K562 (cell line): Measurements from ENCODE around the gene CCR6. TPM values are rescaled to one million over a fixed set of nuclear protein-coding genes. Genes with fewer than 3 reads are reported as not detected.

Experiments used
- AFF1 ChIP-seq, 2 experiments: fragments of 450-650 bp; IDR thresholded peaks; 2 replicates each; pipeline ENCODE4 v1.6.1; 2018; ENCODE audit warnings: mild to moderate bottlenecking in 2 of 2, low read depth in 1 of 2; ENCODE audit not compliant: partially characterized antibody in 2 of 2
- CBX5 ChIP-seq: IDR thresholded peaks from 2 replicates; pipeline ENCODE4 v1.6.1; 2014; ENCODE audit warnings: low read depth, borderline replicate concordance
- DDX20 ChIP-seq: fragments of 450-650 bp; IDR thresholded peaks from 2 replicates; pipeline ENCODE4 v1.6.1; 2016; ENCODE audit warnings: missing genetic modification characterization, low read depth, mild to moderate bottlenecking, missing compliant biosample characterization, moderate library complexity
- FIP1L1 ChIP-seq: fragments of 200-400 bp; formaldehyde crosslinking; IDR thresholded peaks from 2 replicates; pipeline ENCODE4 v1.6.1; 2018; ENCODE audit warnings: mild to moderate bottlenecking, low read depth, low read length; ENCODE audit not compliant: poor library complexity, severe bottlenecking
- FOXA3 ChIP-seq, 2 experiments: fragments of 450-650 bp in 1 of 2; sonication (generic) in 1 of 2; formaldehyde crosslinking; IDR thresholded peaks in 1 of 2; conservative IDR thresholded peaks in 1 of 2; 2 replicates each; pipeline versions ENCODE4 v1.4.0 to v1.8.0; 2020 to 2022; ENCODE audit warnings: mild to moderate bottlenecking in 2 of 2, missing genetic modification reagents in 1 of 2
- HDGF ChIP-seq: fragments of 450-650 bp; IDR thresholded peaks from 2 replicates; pipeline ENCODE4 v1.6.1; 2016
- LCOR ChIP-seq: sonication (generic); formaldehyde crosslinking; IDR thresholded peaks from 2 replicates; pipeline ENCODE4 v1.8.0; 2022; ENCODE audit warnings: mild to moderate bottlenecking, missing genetic modification reagents
- NFIC ChIP-seq: fragments of 450-650 bp; IDR thresholded peaks from 2 replicates; pipeline ENCODE4 v1.6.1; 2017; ENCODE audit warnings: mild to moderate bottlenecking, inconsistent platforms
- STAT5B ChIP-seq: fragments of 250-450 bp; sonication (Bioruptor Pico); IDR thresholded peaks from 2 replicates; pipeline ENCODE4 v1.8.0; 2021; ENCODE audit warnings: mild to moderate bottlenecking, inconsistent platforms
- TCF15 ChIP-seq: fragments of 250-450 bp; sonication (Bioruptor Pico); IDR thresholded peaks from 2 replicates; pipeline ENCODE4 v1.8.0; 2022; ENCODE audit warnings: moderate library complexity, mild to moderate bottlenecking, inconsistent platforms
- ZBTB12 ChIP-seq: fragments of 250-450 bp; sonication (Bioruptor Pico); IDR thresholded peaks from 2 replicates; pipeline ENCODE4 v1.4.0; 2020
- ZMIZ1 ChIP-seq, 2 experiments: fragments of 150-350 bp in 1 of 2; IDR thresholded peaks; 2 replicates each; pipeline ENCODE4 v1.6.1; 2012 to 2016; ENCODE audit warnings: low read depth in 2 of 2, low read length in 2 of 2, mild to moderate bottlenecking in 1 of 2, moderate library complexity in 1 of 2
- ZNF398 ChIP-seq: fragments of 250-450 bp; sonication (Bioruptor Pico); IDR thresholded peaks from 2 replicates; pipeline ENCODE4 v1.8.0; 2021; ENCODE audit warnings: moderate library complexity, mild to moderate bottlenecking, inconsistent platforms
- ZNF449 ChIP-seq: fragments of 250-450 bp; sonication (Bioruptor Pico); IDR thresholded peaks from 2 replicates; pipeline ENCODE4 v1.8.0; 2022; ENCODE audit warnings: moderate library complexity, mild to moderate bottlenecking, inconsistent platforms
- polyA plus RNA-seq, 8 experiments: library from polyadenylated mRNA; depleted of rRNA in 4 of 8; stranded (reverse) in 5 of 8; unstranded in 3 of 8; fragments of >200 nt; fragmentation: Nextera tagmentation in 2 of 8; fragmentation: Illumina TruSeq in 1 of 8; extraction: Ambion mirVana in 2 of 8; extraction: Trizol in 1 of 8; gene quantifications; 2 replicates each; pipeline versions ENCODE4 v1.2.1 to v1.2.3, GENCODE V29; 2011 to 2014; ENCODE audit warnings: inconsistent platforms in 1 of 8, missing spikeins in 1 of 8
- total RNA-seq, 7 experiments: library from RNA; depleted of rRNA in 6 of 7; stranded (reverse); fragments of >200 nt in 6 of 7; fragmentation: Illumina TruSeq in 2 of 7; extraction: Trizol in 2 of 7; gene quantifications; 2 replicates each; pipeline versions ENCODE4 v1.2.1 to v1.2.3, GENCODE V29; 2011 to 2021; ENCODE audit warnings: low replicate concordance in 1 of 7

CCR6 gene
- total and polyA plus RNA-seq, 9 of the 15 experiments (the other 6 are each of a cell fraction or from before 2014, with no cell fraction given): not detected

- TF ChIP-seq ZNF398 (CRISPR knock-in tag): no peak
- no peak for TF ChIP-seq FIP1L1
- TF ChIP-seq AFF1 (IDR thresholded peaks at IDR 0.05; ENCODE audit: low read depth in 1 of 2, partially characterized antibody in 2 of 2): no peak
- TF ChIP-seq HDGF: no peak
- no peak for TF ChIP-seq DDX20
- 0 out of 4 replicates have a peak, but pooled peaks of 1 of the 2 experiments have one; percentile 29 for TF ChIP-seq ZMIZ1 (IDR thresholded peaks at IDR 0.05; ENCODE audit: low read depth in 2 of 2, low read length in 2 of 2)
- TF ChIP-seq ZNF449 (CRISPR knock-in tag): no peak
- 0 out of 4 replicates have a peak, but pooled peaks of 1 of the 2 experiments have one; percentile 35 for TF ChIP-seq FOXA3 (CRISPR knock-in tag; conservative IDR thresholded peaks at IDR 0.05 in 1 of 2, IDR thresholded peaks at IDR 0.05 in 1 of 2)
- TF ChIP-seq TCF15 (CRISPR knock-in tag): no peak
- no peak for TF ChIP-seq CBX5
- TF ChIP-seq NFIC: peak; percentile 63
- TF ChIP-seq STAT5B (CRISPR knock-in tag): no peak
- peak; percentile 84; the same call in 1 of the 2 replicates for TF ChIP-seq LCOR (CRISPR knock-in tag)
- TF ChIP-seq ZBTB12 (CRISPR knock-in tag): peak; percentile 72
These were observed 22.6 kb upstream of the CCR6 start (continued) for GRCh38 chr6:167100241-167100674.
